PC-9 (cell line): Measurements from ENCODE around the gene TMEM164. TPM values are rescaled to one million over a fixed set of nuclear protein-coding genes. Genes with fewer than 3 reads are reported as not detected.

Experiments used
- BruUV-seq: library from RNA; stranded (reverse); fragments of 400-500 nt; replicated peaks from 2 replicates; lab custom pipeline; 2021; lab: Mats Ljungman, UMichigan
- CTCF ChIA-PET: fragments of 300-600 bp; sonication (Branson Sonifier 250); formaldehyde crosslinking; loops from one replicate; lab custom pipeline; 2022; ENCODE audit warnings: antibody characterized with exemption; lab: Charles Lee
- POLR2A ChIA-PET: fragments of 300-600 bp; sonication (Branson Sonifier 250); formaldehyde crosslinking; loops from one replicate; lab custom pipeline; 2022; ENCODE audit warnings: antibody characterized with exemption; ENCODE audit not compliant: unreplicated experiment; lab: Charles Lee
- DNase-seq, 2 experiments: peaks; one replicate each; pipeline versions ENCODE4 v3.0.0 to v3.0.0-alpha.2; 2015 to 2022; ENCODE audit warnings: mixed read lengths in 1 of 2
- H2AFZ ChIP-seq: fragments of 200-600 bp; sonication (generic); 2 replicates; pipeline ENCODE4 v1.8.1; 2017; ENCODE audit warnings: antibody characterized with exemption
- H3F3A ChIP-seq: fragments of 200-600 bp; sonication (generic); 2 replicates; pipeline ENCODE4 v1.8.1; 2017; ENCODE audit warnings: antibody characterized with exemption, mild to moderate bottlenecking, low read depth; ENCODE audit not compliant: insufficient read depth
- H3K27ac ChIP-seq: fragments of 200-600 bp; sonication (generic); 2 replicates; pipeline ENCODE4 v1.6.1; 2016; ENCODE audit warnings: mixed run types
- H3K27me3 ChIP-seq: fragments of 200-600 bp; sonication (generic); 2 replicates; pipeline ENCODE4 v1.6.1; 2016; ENCODE audit warnings: low read depth, mixed run types; ENCODE audit not compliant: insufficient read depth
- H3K36me3 ChIP-seq: fragments of 200-600 bp; sonication (generic); 2 replicates; pipeline ENCODE4 v1.6.1; 2016; ENCODE audit warnings: low read depth, mixed run types
- H3K4me1 ChIP-seq: fragments of 200-600 bp; sonication (generic); replicated peaks from 2 replicates; pipeline ENCODE4 v1.6.1; 2016; ENCODE audit warnings: mixed run types; ENCODE audit not compliant: insufficient read depth
- H3K4me2 ChIP-seq: fragments of 200-600 bp; sonication (generic); 2 replicates; pipeline ENCODE4 v1.6.1; 2017; ENCODE audit warnings: mixed run types
- H3K4me3 ChIP-seq: fragments of 200-600 bp; sonication (generic); 2 replicates; pipeline ENCODE4 v1.6.1; 2016; ENCODE audit warnings: mixed run types
- H3K79me2 ChIP-seq: fragments of 200-600 bp; sonication (generic); 2 replicates; pipeline ENCODE4 v1.6.1; 2017; ENCODE audit warnings: low read depth, mixed run types
- H3K9me2 ChIP-seq: fragments of 200-600 bp; sonication (generic); 2 replicates; pipeline ENCODE4 v1.8.1; 2017; ENCODE audit warnings: mild to moderate bottlenecking; ENCODE audit not compliant: insufficient read depth
- H3K9me3 ChIP-seq: fragments of 200-600 bp; sonication (generic); 2 replicates; pipeline ENCODE4 v1.8.1; 2016; ENCODE audit warnings: low read depth; ENCODE audit not compliant: insufficient read depth
- H4K20me1 ChIP-seq: fragments of 200-600 bp; sonication (generic); 2 replicates; pipeline ENCODE4 v1.8.1; 2017; ENCODE audit not compliant: insufficient read depth
- CTCF ChIP-seq: fragments of 200-600 bp; sonication (generic); conservative IDR thresholded peaks from 2 replicates; pipeline ENCODE4 v1.6.1; 2017; ENCODE audit warnings: mixed run types, antibody characterized with exemption, mild to moderate bottlenecking, moderate library complexity
- EZH2 ChIP-seq: fragments of 200-600 bp; sonication (generic); IDR thresholded peaks from 2 replicates; pipeline ENCODE4 v1.8.0; 2017; ENCODE audit warnings: antibody characterized with exemption, low read depth
- intact Hi-C: fragments of 100-400 bp; cut with micrococcal nuclease; formaldehyde crosslinking; loops from one replicate; pipeline ENCODE4 v1.10.0; 2022; ENCODE audit not compliant: unreplicated experiment
- total RNA-seq: library from RNA; stranded (reverse); gene quantifications from 2 replicates; pipeline ENCODE4 v1.2.3, GENCODE V29; 2021

The TMEM164 gene
- total RNA-seq, 1 experiment from 2014 or later = 44.5 TPM

DNA sequence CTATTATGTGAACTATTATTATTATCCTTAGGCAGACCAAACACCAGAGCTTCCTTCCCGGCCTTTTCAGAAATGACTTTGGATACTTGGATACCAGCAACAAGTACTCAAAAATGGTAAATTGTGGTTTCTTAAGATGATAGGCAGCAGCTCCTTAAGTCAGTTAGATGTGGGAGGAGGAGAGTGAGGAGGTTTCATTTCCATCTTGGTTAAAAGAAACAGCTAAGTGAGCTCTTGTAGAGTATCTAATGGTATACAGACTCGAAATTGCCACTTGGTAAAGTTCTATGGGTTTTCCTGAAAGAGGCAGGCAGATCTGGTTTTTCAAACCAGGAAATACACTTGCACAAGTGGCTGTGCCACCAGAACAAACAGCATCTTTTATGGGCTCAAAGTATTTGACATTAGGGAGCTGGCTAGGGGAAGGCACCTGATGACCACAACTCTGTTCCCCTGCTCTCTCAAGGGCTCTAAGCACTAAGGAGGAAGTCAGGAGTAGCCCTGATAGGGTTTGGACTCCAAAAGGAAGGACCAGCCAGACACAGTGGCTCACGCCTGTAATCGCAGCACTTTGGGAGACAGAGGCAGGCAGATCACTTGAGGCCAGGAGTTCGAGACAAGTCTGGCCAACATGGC lies 130.9 kb downstream of the TMEM164 start:
- Histone ChIP-seq H3K36me3 (no peaks in the 10 kb centered on the region), H3K4me3 (no peak overlapping the region), H2AFZ (no peak overlapping the region), H3K27ac (no peak overlapping the region), H3F3A (no peaks in the 10 kb centered on the region), H3K9me3 (no peaks in the 10 kb centered on the region; the same call in 1 of the 2 replicates), H3K79me2 (no peaks in the 10 kb centered on the region), H3K4me1 (peaks cover 9% of the 10 kb centered on the region), H3K9me2 (no peaks in the 10 kb centered on the region), H4K20me1 (no peaks in the 10 kb centered on the region; the same call in 1 of the 2 replicates), H3K27me3 (no peaks in the 10 kb centered on the region), H3K4me2 (no peak overlapping the region)
- TF ChIP-seq EZH2 (no peak), CTCF (no peak)
- no TSS peak for BruUV-seq
- no peak for DNase-seq
- intact Hi-C loops = no loop called here
- ChIA-PET CTCF (no interaction called here), POLR2A (no interaction called here)

DNA sequence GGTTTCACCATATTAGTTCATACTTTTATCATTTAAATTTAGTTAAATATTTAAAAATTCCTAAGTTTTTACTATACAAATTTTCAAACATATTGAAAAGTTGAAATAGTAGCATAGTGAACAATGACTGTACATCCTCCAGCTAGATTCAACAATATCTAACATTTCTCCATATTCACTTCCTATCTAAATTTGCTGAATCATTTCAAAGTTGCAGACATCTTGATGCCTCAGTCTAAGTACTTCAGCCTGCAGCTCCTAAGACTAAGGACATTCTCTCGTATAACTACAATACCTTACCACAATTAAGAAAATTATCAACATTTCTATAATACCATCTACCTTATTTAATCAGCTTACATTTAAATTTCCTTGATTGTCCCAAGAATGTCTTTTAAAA lies 132.7 kb downstream of the TMEM164 start:
- DNase-seq = no peak
- no peaks in the 10 kb centered on the region for H3F3A ChIP-seq
- peaks cover 17% of the 10 kb centered on the region for H3K4me1 ChIP-seq
- H3K27ac ChIP-seq = no peak overlapping the region
- no peaks in the 10 kb centered on the region; the same call in 1 of the 2 replicates for H3K9me3 ChIP-seq
- no peaks in the 10 kb centered on the region for H3K36me3 ChIP-seq
- intact Hi-C loops = no loop called here
- TF ChIP-seq EZH2 (no peak), CTCF (no peak)
- no peaks in the 10 kb centered on the region for H3K79me2 ChIP-seq
- no peak overlapping the region for H2AFZ ChIP-seq
- no peaks in the 10 kb centered on the region for H3K9me2 ChIP-seq
- no peak overlapping the region for H3K4me3 ChIP-seq
- no TSS peak for BruUV-seq
- ChIA-PET POLR2A (interaction anchor here (0.6 kb wide), 1 partner anchor 179 kb away, joined by 3 read pairs; no protein-coding TSS in a partner anchor), CTCF (interaction anchor here (0.6 kb wide), 1 partner anchor 67 kb away, joined by 4 read pairs; no protein-coding TSS in a partner anchor)
- no peaks in the 10 kb centered on the region; the same call in 1 of the 2 replicates for H4K20me1 ChIP-seq
- H3K4me2 ChIP-seq = no peak overlapping the region
- H3K27me3 ChIP-seq = no peaks in the 10 kb centered on the region

DNA sequence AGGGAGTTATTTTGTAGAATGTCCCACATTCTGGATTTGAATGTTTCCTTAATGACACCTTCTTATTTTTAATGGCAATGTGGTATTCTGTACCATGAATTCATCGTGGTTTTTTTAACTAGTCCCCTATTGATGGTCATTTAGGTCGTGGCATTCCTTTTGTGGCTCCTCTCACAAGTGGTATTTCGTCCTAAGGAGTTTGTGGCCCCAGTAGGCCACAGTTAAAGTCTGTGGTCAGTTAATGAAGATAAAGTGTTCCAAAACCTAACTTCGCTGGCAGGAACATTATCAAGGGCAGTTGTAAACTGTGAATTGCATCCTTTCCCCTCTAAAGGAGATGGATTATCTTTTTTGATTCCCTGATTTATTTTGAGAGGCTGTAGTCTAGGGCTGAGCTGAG lies 133.2 kb downstream of the TMEM164 start:
- no peak overlapping the region for H2AFZ ChIP-seq
- H3K27me3 ChIP-seq = no peaks in the 10 kb centered on the region
- H3K27ac ChIP-seq = no peak overlapping the region
- H3K79me2 ChIP-seq = no peaks in the 10 kb centered on the region
- TF ChIP-seq EZH2 (no peak), CTCF (no peak)
- no peaks in the 10 kb centered on the region; the same call in 1 of the 2 replicates for H3K9me3 ChIP-seq
- ChIA-PET CTCF (no interaction called here), POLR2A (no interaction called here)
- no peaks in the 10 kb centered on the region for H3K9me2 ChIP-seq
- intact Hi-C loops = no loop called here
- no peaks in the 10 kb centered on the region for H3K36me3 ChIP-seq
- no peak overlapping the region for H3K4me3 ChIP-seq
- no TSS peak for BruUV-seq
- H3K4me1 ChIP-seq = peaks cover 17% of the 10 kb centered on the region
- no peak for DNase-seq
- H3K4me2 ChIP-seq = no peak overlapping the region
- H4K20me1 ChIP-seq = no peaks in the 10 kb centered on the region; the same call in 1 of the 2 replicates
- H3F3A ChIP-seq = no peaks in the 10 kb centered on the region
